Epidermal melanocyte (primary cell): ENCODE measurements around the gene F12.
"Not testable (repeated sequence)": the region's sequence is repeated elsewhere in the genome, so short reads cannot be mapped to it uniquely, and the experiment has no call there.

Source experiments
- DNase-seq: peaks from one replicate; pipeline ENCODE4 v3.0.0; 2011; ENCODE audit warnings: low spot score; ENCODE audit not compliant: insufficient read length

The F12 gene

GRCh38 chr5:177389241-177390169, 19.9 kb downstream of the F12 start:
- peak; percentile 89 for DNase-seq

DNA sequence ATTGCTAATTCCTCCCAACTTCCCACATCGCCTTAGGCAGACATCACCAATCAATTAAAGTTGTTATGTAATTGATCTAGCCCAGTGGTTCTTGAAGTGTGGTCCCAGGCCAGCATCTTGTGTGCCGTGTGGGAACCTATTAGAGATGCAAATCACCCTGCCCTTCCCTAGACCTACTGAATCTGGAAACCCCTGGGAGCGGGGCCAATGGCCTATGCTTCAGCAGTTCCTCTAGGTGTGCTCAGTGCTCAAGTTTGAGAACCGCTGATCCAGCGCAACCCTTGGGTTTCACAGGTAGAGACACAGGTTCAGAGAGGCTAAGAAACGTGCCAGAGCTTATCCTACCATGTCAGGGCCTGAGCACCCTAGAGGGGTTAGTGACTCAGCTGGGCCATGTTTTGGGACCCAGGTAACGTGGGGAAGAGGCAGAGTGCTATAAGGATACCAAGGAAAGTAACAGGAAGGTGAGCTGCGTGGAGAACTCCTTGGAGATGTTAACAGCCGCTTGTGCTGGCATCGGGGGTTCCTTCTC, 20.8 kb downstream of the F12 start:
- DNase-seq: no peak

DNA sequence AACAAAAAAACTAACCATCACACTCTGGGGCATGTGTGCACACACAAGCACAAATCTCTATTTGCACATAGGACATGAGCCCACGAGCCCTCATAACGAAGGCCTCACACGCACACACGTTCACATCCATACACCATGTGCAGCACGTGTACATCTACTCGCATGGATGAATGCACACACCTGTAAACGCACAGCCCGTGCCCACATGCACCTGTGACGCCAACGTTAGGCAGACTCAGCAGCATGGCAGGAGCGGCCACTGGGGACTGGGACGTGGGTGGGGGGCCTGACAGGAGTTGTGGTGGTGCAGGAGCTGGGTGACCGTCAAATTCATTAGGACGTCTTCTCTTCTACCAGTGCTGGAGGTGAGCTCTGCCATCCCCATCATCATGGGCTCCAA, 22.0 kb downstream of the F12 start:
- no peak for DNase-seq

- no peak for DNase-seq
Observed at GRCh38 chr5:177386542-177386941, 22.8 kb downstream of the F12 start.

DNA sequence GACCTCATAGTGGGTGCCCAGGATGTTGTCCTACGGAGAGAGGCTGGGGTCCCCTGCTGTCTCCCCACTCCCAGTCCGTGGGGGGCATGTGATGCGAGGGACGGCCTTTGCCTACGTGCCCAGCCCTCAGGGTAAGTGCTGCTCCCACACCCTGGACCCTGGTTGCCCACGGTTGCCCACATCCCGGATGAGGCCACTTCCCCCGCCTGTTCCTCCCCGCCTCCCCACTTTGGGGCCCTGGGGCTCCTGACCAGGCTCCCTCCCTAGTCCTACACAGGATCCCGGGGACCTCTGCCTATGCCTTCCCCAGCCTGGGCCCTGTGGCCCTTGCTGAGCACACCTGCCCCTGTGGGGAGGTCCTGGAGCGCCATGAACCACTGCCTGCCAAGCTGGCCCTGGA, 23.6 kb downstream of the F12 start:
- DNase-seq: no peak

- no peak for DNase-seq
Observed at GRCh38 chr5:177384134-177384533, 25.2 kb downstream of the F12 start, which contains the start of gene SLC34A1. Gene SLC34A1, plus strand, starts transcription at chr5:177384434. Its CDS starts 1,308 bp downstream, at chr5:177385742.

GRCh38 chr5:177383181-177383580, 26.2 kb downstream of the F12 start:
- DNase-seq: no peak

DNA sequence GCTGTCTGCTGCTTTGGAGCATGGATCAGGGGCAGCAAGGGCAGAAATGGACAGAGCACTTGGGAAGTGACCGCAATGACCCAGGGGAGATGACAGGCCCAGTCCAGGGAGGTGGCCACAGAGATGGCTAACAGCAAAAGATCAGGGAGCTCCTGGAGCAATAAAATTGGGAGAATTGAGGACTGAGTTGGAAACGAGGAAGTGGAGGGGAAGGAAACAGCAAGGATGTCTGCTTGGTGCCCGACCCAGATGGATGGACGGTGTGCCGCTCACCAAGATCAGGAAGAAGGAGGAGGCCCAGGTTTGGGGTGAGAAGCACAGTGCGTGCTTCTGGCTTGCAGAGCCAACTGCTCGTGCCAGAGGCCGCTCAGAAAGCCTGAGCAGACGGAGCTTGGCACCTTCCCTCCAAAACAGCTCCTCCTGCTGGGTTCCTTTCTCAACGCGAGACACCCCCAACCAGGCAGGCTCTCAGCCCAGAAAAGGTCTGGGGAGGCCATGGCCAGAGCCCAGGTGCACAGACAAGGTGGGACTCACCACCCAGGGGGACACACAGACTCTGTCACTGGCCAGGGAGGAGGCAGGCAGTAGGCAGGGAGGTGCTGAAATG, 26.8 kb downstream of the F12 start:
- DNase-seq: no peak

DNA sequence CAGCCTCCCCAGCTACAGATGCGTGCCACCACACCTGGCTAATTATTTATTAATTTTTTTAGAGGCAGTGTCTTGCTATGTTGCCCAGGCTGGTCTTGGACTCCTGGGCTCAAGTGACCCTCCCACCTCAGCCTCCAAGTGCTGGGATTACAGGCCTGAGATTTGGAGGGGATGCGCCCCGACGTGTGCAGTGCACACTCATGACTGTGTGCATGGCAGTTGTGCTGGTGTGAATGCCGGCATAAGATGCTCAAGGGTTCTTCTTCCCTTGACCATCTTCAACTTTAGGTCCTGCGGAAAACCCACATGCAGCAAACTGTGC, 28.6 kb downstream of the F12 start:
- no peak for DNase-seq

- DNase-seq: no peak
Observed at GRCh38 chr5:177378884-177379883, 30.2 kb downstream of the F12 start.

GRCh38 chr5:177377851-177378776, 31.2 kb downstream of the F12 start:
- no peak for DNase-seq

DNA sequence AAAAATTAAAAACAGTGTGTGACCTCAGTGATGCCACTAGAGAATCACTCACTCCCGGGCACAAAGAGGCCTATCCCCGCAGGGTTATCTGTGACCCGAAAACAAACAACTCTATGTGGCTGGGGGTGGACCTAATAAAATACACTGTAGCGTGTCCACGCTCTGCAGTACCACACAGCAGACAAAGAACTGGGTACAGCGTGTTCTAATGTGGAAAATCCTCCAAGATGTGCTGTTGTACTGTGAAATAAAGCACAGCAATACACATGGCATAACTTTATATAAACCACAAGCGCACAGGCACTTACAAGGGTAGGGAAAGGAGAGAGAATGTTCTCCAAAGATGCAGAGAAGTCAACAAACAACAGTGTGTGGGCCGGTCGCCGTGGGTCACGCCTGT, 33.3 kb downstream of the F12 start:
- DNase-seq: no peak

- not testable (repeated sequence) for DNase-seq
Observed at GRCh38 chr5:177375516-177375915, 33.8 kb downstream of the F12 start.

GRCh38 chr5:177374211-177374610, 35.2 kb downstream of the F12 start:
- DNase-seq: no peak

GRCh38 chr5:177373806-177374205, 35.6 kb downstream of the F12 start:
- no peak for DNase-seq

DNA sequence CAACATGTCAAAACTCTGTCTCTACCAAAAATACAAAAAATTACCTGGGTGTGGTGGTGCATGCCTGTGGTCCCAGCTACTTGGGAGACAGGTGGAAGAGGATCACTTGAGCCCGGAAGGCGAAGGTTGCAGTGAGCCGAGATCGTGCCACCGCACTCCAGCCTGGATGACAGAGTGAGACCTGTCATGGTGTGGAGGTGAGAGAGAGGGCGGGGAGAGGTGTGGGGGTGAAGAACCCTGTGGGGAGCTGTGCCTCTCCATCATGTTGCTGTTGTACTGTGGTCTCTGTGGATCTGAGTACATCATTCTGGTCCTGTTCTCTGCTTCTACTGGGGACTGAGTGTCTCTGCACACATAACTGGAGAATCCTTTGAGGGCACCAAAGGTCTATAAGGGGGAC, 36.5 kb downstream of the F12 start:
- no peak for DNase-seq

DNA sequence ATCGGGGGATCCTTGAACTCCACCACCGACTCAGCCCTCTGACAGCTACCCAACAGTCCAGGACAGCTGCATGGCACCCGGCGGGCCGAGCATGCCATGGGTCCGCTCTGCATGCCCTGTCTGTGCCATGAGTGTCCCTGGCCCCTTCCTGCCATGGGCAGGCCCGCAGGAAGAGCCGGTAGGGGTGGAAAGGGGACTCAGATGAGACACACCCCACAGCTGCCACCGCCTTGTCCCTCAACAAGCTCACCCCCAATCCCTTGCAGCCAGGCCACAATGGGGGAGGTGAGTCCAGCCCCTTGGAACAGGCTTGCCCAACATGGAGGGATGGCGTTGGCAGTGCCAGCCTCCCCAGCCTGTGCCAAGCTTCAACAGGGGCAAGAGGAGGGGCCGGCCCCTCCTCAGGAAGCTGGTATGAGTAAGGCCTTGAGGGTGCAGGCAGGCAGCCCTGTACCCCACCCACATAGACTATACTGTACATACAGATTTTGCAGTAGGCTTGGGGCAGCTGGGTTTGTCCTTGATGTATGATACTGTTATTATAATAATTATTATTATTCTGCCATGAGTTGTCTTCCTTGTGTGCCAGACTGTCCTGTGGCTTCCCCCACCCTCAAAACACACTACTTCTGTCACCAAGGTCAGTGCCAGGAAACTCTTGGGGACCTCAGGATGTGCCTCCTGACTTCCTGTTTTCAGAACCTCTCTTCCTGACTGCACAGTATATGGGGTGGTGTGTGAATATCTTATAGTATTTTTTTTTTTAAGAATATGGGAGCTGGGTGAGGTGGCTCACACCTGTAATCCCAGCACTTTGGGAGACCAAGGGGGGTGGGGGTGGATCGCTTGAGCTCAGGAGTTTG, 37.1 kb downstream of the F12 start:
- no peak for DNase-seq

DNA sequence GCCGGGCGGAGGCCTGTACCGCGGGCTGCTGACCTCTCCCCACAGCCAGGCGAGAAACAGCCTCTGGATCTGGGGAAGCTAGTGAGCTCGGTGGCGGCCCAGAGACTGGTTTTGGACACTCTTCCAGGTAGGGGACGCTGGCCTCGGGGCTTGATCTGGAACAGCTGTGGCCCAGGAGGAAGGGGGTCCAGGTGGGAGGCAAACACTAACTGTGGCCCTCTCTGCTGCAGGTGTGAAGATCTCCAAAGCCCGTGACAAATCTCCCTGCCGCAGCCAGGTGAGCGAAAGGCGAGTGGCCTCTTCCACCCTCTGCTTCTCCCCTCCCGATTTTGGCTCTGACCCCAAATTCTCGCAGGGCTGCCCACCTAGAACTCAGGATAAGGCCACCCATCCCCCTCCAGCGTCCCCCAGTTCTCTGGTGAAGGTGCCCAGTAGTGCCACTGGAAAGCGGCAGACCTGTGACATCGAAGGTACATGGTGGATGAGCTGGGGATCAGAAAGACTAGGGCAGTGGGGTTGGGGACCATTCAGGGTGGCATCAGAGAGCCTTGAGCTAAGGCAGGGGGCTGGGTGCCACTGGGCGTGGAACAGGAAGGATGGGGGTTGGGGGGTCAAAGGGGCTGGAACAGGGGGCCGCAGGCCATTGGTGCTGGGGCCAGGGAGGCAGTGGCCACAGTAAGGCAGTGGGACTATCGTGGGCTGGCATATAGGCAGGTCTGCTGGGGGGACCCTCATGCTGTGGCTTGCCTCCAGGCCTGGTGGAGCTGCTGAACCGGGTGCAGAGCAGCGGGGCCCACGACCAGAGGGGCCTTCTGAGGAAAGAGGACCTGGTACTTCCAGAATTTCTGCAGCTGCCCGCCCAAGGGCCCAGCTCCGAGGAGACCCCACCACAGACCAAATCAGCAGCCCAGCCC, 38.0 kb downstream of the F12 start:
- no peak for DNase-seq
